ENCODE results near the gene PTBP1. TPM values are rescaled to one million over a fixed set of nuclear protein-coding genes. Genes with fewer than 3 reads are reported as not detected.

The PTBP1 gene
- total and polyA plus RNA-seq, 4 donors, result 72.9 to 147 (median 87.3) TPM

DNA sequence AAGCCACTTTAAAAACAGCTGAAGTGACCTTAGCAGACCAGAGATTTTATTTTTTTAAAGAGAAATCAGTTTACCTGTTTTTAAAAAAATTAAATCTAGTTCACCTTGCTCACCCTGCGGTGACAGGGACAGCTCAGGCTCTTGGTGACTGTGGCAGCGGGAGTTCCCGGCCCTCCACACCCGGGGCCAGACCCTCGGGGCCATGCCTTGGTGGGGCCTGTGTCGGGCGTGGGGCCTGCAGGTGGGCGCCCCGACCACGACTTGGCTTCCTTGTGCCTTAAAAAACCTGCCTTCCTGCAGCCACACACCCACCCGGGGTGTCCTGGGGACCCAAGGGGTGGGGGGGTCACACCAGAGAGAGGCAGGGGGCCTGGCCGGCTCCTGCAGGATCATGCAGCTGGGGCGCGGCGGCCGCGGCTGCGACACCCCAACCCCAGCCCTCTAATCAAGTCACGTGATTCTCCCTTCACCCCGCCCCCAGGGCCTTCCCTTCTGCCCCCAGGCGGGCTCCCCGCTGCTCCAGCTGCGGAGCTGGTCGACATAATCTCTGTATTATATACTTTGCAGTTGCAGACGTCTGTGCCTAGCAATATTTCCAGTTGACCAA lies 13.7 kb downstream of the PTBP1 start:
- H3K27me3 ChIP-seq (ENCODE audit: control insufficient read depth in 4 of 4, insufficient read depth in 4 of 4, low read length in 3 of 4), result no peaks in the 10 kb centered on the region
- peaks cover 31 to 53% (median 43%) of the 10 kb centered on the region in 4 donors for H3K36me3 ChIP-seq (ENCODE audit: control insufficient read depth in 4 of 4, insufficient read depth in 3 of 4, low read depth in 1 of 4, low read length in 3 of 4)
- no peak for TF ChIP-seq YY1 (IDR thresholded peaks at IDR 0.05)
- no peak for TF ChIP-seq FOXA2 (IDR thresholded peaks at IDR 0.05)
- no peak for TF ChIP-seq TAF1 (conservative IDR thresholded peaks at IDR 0.05)
- TF ChIP-seq, protein P1, sequence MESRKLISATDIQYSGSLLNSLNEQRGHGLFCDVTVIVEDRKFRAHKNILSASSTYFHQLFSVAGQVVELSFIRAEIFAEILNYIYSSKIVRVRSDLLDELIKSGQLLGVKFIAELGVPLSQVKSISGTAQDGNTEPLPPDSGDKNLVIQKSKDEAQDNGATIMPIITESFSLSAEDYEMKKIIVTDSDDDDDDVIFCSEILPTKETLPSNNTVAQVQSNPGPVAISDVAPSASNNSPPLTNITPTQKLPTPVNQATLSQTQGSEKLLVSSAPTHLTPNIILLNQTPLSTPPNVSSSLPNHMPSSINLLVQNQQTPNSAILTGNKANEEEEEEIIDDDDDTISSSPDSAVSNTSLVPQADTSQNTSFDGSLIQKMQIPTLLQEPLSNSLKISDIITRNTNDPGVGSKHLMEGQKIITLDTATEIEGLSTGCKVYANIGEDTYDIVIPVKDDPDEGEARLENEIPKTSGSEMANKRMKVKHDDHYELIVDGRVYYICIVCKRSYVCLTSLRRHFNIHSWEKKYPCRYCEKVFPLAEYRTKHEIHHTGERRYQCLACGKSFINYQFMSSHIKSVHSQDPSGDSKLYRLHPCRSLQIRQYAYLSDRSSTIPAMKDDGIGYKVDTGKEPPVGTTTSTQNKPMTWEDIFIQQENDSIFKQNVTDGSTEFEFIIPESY (IDR thresholded peaks at IDR 0.05), result no peak
- TF ChIP-seq, protein P2, sequence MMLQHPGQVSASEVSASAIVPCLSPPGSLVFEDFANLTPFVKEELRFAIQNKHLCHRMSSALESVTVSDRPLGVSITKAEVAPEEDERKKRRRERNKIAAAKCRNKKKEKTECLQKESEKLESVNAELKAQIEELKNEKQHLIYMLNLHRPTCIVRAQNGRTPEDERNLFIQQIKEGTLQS (IDR thresholded peaks at IDR 0.05), result no peak
- no peak for TF ChIP-seq NR2F2 (IDR thresholded peaks at IDR 0.05)
- TF ChIP-seq GABPA (IDR thresholded peaks at IDR 0.05 in 1 of 2, conservative IDR thresholded peaks at IDR 0.05 in 1 of 2), result no peak
- no peak for TF ChIP-seq RXRA (IDR thresholded peaks at IDR 0.05)
- no peak for TF ChIP-seq JUND (IDR thresholded peaks at IDR 0.05)
- TF ChIP-seq RAD21 (IDR thresholded peaks at IDR 0.05), result no peak
- TF ChIP-seq SP1 (IDR thresholded peaks at IDR 0.05), result no peak
- TF ChIP-seq, protein P3, sequence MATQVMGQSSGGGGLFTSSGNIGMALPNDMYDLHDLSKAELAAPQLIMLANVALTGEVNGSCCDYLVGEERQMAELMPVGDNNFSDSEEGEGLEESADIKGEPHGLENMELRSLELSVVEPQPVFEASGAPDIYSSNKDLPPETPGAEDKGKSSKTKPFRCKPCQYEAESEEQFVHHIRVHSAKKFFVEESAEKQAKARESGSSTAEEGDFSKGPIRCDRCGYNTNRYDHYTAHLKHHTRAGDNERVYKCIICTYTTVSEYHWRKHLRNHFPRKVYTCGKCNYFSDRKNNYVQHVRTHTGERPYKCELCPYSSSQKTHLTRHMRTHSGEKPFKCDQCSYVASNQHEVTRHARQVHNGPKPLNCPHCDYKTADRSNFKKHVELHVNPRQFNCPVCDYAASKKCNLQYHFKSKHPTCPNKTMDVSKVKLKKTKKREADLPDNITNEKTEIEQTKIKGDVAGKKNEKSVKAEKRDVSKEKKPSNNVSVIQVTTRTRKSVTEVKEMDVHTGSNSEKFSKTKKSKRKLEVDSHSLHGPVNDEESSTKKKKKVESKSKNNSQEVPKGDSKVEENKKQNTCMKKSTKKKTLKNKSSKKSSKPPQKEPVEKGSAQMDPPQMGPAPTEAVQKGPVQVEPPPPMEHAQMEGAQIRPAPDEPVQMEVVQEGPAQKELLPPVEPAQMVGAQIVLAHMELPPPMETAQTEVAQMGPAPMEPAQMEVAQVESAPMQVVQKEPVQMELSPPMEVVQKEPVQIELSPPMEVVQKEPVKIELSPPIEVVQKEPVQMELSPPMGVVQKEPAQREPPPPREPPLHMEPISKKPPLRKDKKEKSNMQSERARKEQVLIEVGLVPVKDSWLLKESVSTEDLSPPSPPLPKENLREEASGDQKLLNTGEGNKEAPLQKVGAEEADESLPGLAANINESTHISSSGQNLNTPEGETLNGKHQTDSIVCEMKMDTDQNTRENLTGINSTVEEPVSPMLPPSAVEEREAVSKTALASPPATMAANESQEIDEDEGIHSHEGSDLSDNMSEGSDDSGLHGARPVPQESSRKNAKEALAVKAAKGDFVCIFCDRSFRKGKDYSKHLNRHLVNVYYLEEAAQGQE (IDR thresholded peaks at IDR 0.05), result no peak
- no peak for TF ChIP-seq FOXA1 (IDR thresholded peaks at IDR 0.05)
- TF ChIP-seq HNF4G (IDR thresholded peaks at IDR 0.05), result no peak
- no peaks in the 10 kb centered on the region for H3K9me3 ChIP-seq (ENCODE audit: control insufficient read depth in 4 of 4, low read length in 3 of 4)
- H3K27ac ChIP-seq (ENCODE audit: low read depth in 1 of 2, low read length in 2 of 2), result no peak overlapping the region
- no peak overlapping the region for H3K4me3 ChIP-seq (ENCODE audit: low read depth in 1 of 3, low read length in 3 of 3)
- no peak overlapping the region for H3K9ac ChIP-seq (ENCODE audit: low read depth in 1 of 2, low read length in 2 of 2)
- WGBS, result 93% methylated on average over 25 of the region's 25 CpGs
- H3K4me1 ChIP-seq (ENCODE audit: control insufficient read depth in 4 of 4, insufficient read depth in 4 of 4, low read length in 3 of 4), result no peaks in the 10 kb centered on the region
- DNase-seq (ENCODE audit: low spot score), result no peak

DNA sequence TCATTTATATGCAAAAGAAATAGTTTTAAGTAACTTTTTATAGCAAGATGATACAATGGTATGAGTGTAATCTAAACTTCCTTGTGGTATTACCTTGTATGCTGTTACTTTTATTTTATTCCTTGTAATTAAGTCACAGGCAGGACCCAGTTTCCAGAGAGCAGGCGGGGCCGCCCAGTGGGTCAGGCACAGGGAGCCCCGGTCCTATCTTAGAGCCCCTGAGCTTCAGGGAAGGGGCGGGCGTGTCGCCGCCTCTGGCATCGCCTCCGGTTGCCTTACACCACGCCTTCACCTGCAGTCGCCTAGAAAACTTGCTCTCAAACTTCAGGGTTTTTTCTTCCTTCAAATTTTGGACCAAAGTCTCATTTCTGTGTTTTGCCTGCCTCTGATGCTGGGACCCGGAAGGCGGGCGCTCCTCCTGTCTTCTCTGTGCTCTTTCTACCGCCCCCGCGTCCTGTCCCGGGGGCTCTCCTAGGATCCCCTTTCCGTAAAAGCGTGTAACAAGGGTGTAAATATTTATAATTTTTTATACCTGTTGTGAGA lies 14.3 kb downstream of the PTBP1 start:
- H3K9ac ChIP-seq (ENCODE audit: low read depth in 1 of 2, low read length in 2 of 2), result no peak overlapping the region
- no peaks in the 10 kb centered on the region for H3K27me3 ChIP-seq (ENCODE audit: control insufficient read depth in 4 of 4, insufficient read depth in 4 of 4, low read length in 3 of 4)
- DNase-seq (ENCODE audit: low spot score), result no peak
- H3K4me3 ChIP-seq (ENCODE audit: low read depth in 1 of 3, low read length in 3 of 3), result no peak overlapping the region
- TF ChIP-seq YY1 (IDR thresholded peaks at IDR 0.05) (no peak), FOXA2 (IDR thresholded peaks at IDR 0.05) (no peak), TAF1 (conservative IDR thresholded peaks at IDR 0.05) (no peak), JUND (IDR thresholded peaks at IDR 0.05) (no peak), GABPA (IDR thresholded peaks at IDR 0.05 in 1 of 2, conservative IDR thresholded peaks at IDR 0.05 in 1 of 2) (no peak), HNF4A (conservative IDR thresholded peaks at IDR 0.05) (no peak), RXRA (IDR thresholded peaks at IDR 0.05) (no peak), FOXA1 (IDR thresholded peaks at IDR 0.05) (no peak), NR2F2 (IDR thresholded peaks at IDR 0.05) (no peak), RAD21 (IDR thresholded peaks at IDR 0.05) (no peak), EGR1 (IDR thresholded peaks at IDR 0.05; ENCODE audit: low read depth in 2 of 2) (no peak)
- TF ChIP-seq, protein P3 (IDR thresholded peaks at IDR 0.05), result no peak
- TF ChIP-seq, protein P1 (IDR thresholded peaks at IDR 0.05), result no peak
- TF ChIP-seq, protein P4, sequence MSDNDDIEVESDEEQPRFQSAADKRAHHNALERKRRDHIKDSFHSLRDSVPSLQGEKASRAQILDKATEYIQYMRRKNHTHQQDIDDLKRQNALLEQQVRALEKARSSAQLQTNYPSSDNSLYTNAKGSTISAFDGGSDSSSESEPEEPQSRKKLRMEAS (IDR thresholded peaks at IDR 0.05), result no peak
- TF ChIP-seq, protein P2 (IDR thresholded peaks at IDR 0.05), result no peak
- H3K36me3 ChIP-seq (ENCODE audit: control insufficient read depth in 4 of 4, insufficient read depth in 3 of 4, low read depth in 1 of 4, low read length in 3 of 4), result peaks cover 30 to 47% (median 39%) of the 10 kb centered on the region in 4 donors
- WGBS, result 96% methylated on average over 20 of the region's 20 CpGs
- H3K27ac ChIP-seq (ENCODE audit: low read depth in 1 of 2, low read length in 2 of 2), result no peak overlapping the region
- no peaks in the 10 kb centered on the region for H3K4me1 ChIP-seq (ENCODE audit: control insufficient read depth in 4 of 4, insufficient read depth in 4 of 4, low read length in 3 of 4)
- H3K9me3 ChIP-seq (ENCODE audit: control insufficient read depth in 4 of 4, low read length in 3 of 4), result no peaks in the 10 kb centered on the region

Data from liver (tissue), 9 donors.